Stimulated activated CD4-positive, alpha-beta T cell treated with anti-CD3 and anti-CD28 coated beads, Interleukin-4, amount 100 ng/mL, for 4 hours (primary cell): ENCODE data around the gene BEAN1.

Experiments
- DNase-seq, 2 experiments: peaks; one replicate each; pipeline ENCODE4 v3.0.0-alpha.2; 2020

BEAN1 gene

DNA sequence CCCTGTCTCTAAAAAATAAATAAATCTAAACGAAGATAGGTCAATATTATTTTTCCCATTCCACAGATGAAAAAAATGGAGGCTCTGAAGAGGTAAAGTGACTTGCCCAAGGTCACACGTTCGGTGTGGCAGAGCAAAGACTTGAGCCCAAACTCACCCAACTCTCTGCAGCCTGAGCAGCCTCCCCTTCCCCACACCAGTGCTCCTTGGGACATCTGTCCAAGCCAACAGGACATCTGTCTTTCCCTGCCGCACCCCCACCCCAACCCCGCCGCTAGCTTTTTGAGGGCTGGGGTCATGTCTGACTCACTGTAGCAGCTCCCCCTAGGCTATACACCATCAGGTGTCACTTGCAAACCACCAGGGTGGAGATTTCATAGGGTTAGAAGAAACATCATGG lies 5.2 kb upstream of the BEAN1 start:
- no peak for DNase-seq

DNA sequence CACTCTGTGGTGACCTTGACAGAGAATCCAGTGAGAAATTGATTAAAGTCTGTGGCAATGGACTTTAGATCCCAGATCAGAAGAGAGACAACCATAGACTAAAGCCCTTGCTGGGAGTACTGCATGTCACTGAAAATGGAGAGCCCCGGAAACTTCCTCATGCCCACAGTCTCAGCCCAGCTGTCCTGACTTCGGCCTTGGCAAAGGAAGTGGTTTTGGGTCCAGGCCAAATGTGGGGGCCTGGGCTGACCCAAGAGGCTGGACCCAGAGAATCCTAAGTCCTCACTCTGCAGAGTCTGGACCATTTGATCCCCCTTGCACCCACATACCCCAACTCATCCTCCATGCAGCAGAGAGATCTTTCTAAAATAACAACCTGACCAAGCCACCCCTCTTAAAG lies 4.7 kb upstream of the BEAN1 start:
- DNase-seq: no peak

- DNase-seq: no peak
These were observed 3.9 kb upstream of the BEAN1 start for GRCh38 chr16:66423177-66423576.

DNA sequence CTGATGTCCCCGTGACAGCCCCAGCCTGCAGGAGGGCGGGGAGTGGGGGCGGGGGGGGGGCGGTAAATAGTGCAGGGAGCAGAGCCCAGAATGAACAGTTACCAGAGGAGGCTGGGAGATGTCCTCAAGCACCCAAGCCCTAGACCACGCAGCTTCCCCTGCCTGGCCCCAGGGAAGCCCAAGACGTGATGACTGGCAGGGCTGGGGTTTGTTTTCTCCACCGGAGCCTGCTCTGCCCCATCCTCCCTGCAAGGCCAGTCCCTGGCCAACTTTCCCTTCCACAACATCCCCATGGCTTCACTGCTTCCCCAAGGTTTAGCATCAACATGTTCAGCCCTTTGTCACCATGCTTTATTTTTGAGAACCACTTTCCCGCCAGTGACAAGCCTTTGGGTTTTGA lies 1.4 kb upstream of the BEAN1 start:
- DNase-seq: no peak

DNA sequence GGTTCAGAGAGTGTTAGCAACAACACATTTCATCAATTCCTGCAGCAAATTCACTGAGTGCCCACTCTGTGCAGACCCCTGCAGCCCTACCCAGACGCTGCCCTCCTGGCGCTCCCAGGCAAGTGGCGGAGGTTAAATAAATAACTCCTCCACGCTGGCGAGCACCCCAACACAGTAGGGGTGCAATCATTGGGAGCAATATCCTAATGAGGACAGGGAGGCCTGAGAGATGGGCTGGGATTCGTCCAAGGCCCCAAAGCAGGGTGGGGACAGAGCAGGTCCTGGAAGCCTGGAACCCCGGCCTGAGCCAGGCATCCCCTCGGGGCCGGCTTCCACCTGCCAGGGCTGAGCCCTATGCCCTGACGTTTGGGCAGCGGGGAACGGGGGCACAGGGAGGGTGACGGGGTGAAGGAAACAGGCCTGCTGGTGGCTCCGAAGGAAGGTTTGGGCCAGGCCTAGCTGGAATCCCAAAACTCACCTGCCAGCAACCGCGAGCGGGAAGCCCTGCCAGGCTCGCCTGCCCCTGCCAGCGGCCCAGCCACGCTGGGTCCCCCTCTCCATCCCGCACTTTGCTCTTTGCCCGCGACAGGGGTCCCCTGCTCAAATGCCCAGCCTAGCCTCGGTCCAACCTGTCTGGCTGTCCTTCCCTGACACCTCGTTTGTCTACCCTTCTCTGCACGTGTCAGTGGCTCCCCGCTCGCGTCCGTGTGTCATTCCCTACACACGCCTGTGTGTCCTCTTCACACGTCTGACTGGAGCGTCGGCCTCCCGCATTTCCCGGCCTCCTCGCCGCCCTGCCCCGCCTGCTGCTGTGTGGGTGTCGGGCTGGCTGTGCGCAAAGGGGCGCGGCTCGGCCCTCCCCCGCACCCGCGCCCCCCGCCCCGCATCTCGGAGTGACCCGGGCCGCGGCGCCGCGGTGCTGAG lies 721 bp upstream of the BEAN1 start:
- no peak for DNase-seq

DNA sequence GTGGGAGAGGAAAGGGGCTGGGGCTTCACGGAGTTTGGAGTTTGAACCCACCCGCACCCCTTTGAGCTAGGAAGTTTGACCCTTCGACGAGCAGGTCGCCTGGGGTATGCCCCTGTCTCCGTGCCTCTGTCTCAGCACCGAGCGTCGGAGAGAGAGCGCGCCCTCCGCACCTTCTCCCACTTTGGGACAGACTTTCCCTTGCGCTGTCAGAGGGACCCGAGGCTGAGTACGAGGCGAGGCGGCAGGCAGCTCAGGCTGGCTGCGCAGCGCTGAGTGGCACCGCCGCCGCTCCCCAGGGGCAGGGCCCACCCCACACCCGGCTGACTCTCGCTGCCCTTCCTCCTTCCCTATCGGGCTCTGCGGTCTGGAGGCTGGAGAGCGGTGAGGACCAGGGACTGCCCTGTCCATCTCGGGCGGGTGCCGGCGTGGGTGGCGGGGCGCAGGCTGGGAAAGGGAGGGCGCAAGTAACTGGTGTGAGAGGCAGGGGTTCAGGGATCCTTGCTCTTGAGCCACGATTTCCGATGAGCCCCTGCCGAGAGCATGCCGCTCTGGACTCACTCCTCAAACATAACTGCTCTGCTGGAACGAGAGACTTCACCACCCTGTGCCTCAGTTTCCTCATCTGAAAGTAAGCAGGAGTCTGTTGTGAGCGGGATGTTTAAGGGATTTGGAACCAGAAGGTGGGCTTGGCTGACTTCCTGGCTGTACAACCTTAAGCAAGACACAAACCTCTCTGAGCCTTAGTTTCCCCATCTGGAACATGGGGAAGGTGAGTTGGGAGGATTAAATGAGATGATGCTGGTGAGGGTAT lies 981 bp downstream of the BEAN1 start:
- DNase-seq: no peak

DNA sequence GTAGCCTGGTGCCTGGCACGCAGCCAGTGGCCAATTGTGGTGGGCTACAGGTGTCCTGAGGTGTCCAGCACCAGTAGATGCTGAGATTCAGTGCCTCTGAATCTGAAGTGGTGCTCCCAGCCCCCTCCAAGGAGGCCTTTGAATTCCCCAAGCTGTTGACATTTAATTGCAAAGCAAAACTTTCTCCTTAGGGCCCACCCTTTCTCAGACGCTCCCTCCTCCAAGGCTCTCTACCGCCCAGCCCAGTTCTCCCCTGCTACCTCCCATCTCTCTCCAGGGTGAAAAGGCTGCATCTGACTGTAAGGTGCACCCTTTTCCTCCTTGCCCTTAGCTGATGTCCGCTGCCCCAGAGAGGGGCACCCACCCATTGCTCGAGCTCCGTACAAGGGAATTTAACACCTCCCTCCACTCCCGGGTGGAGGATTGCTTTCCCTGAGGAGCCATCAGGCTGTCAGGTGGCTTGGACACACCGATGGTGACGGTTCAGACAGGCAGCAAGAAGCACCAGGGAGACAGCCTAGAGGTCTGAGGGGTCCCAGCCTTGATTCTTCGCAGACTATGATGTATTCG lies 1.7 kb downstream of the BEAN1 start:
- no peak for DNase-seq

- no peak for DNase-seq
These were observed 2.3 kb downstream of the BEAN1 start for GRCh38 chr16:66429290-66429962.

- DNase-seq: no peak
These were observed 3.1 kb downstream of the BEAN1 start for GRCh38 chr16:66430214-66430613.

GRCh38 chr16:66431760-66432159 lies 4.7 kb downstream of the BEAN1 start:
- no peak for DNase-seq

DNA sequence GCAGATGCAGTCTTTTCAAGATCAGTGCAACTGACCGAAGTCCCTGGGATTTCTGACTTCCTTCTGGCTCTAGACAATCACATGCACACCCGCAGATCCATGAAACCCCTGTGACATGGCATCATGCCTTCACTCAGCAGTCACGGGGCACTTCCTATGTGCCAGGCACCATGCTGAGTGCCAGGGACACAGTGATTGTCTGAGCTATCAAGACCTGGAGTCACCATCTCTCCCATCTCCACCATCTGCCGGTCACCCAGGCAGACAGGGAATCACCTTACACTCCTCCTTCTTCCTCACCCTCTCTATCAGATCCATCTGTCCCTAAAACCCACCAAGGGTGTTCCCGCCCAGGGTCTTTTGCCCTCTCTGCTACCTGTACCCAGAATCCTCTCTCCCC lies 5.3 kb downstream of the BEAN1 start:
- no peak for DNase-seq

GRCh38 chr16:66434619-66435430 lies 7.7 kb downstream of the BEAN1 start:
- no peak for DNase-seq

GRCh38 chr16:66435896-66436295 lies 8.8 kb downstream of the BEAN1 start:
- DNase-seq: no peak

DNA sequence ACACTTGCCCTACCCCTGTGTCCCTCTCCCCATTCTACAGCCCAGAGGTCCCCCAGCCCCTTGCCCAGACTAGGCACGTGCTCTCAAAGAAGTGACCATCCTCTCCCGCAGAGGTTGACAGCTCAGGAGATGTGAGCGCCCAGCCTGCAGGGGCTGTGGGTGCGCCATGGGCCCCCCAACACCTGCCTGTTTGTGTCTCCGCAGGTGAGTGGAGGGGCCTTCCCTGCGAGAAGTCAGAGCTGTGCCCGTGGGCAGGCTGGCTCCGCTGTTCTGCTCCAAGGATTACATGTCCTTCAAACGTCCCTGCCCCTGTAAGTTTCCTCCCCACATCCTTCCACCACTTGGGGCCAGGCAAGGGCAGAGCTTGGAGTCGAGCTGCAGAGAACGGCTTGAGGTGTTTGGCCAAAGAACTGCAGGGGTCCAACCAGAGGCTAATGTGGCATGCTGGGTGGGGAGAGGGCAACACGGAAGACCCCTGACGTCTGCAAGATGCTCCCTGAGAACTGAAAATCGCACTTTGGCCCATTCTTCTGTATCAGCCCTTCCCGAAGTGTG lies 10.4 kb downstream of the BEAN1 start:
- DNase-seq: no peak

DNA sequence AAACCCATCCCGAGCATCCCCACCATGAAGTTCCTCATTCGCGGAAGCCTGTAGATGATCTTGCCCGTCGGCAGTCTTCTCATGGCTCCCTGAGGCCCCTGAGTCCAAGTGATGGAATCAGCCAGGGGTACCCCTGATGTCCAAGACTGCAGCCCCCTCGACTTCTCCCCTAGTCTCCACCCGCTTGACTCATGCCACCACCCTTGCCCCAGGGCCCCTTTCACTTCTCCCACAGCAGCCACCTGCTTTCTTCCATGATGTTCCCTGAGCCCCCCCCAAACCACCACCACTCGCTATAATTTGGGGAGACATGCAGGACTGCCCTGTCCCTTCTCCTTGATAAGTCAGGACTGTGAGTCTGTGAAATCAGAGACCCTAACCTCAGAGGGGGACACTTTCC lies 11.4 kb downstream of the BEAN1 start:
- no peak for DNase-seq

DNA sequence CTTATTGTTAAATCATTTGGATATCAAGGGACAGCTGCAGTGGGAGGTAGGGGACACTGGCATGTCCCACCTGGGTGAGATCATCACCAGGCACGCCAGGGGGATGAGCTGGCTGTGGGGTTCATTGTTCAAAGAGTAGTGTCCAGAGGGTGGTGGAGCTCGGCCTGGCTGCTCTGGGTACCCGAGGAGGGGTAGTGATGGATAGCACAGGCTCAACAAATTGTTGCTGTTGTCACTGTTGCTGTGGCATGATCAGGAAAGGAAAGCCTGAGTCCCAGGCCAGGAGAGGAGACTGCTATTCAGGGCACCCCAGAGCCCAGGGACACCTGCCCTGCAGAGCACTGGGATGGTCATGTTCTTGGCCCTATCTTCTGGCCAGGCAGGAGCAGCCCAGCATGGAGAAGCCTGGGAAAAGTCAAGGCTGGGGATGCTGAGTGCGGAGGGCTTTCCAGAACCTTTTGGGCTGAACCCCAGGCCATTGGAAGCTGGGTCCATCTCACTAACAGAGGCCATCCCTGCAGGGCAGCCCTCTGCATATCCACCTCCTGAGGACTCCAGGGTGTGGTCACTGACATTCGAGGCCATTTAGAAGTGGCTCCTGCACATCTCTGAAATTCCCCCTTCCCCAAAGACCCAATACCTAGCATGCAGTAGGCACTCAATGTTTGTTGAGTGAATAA lies 12.1 kb downstream of the BEAN1 start:
- DNase-seq: no peak

DNA sequence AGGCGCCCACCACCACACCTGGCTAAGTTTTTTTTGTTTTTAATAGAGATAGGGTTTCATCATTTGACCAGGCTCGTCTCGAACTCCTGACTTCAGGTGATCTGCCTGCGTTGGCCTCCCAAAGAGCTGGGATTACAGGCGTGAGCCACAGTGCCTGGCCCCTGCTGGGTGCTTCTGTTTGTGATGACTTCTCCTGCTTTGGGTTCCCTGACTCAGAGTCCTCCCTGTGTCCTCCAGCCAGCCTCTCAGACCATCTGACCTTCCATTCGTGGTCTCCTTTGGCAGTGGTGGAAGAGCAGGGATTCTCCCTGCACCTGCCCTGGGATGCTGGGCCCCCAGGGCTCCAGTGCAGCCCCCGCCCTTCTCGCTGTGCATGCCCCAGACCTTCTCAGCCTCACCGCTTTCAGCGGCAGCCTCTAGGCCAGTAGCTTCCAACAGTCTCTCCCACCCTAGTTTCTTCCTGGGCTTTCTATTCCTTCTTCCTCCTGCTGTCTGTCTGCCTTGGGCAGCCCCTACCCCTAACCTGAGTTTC lies 13.2 kb downstream of the BEAN1 start:
- no peak for DNase-seq

- DNase-seq: no peak
These were observed 13.9 kb downstream of the BEAN1 start for GRCh38 chr16:66440970-66441369.

DNA sequence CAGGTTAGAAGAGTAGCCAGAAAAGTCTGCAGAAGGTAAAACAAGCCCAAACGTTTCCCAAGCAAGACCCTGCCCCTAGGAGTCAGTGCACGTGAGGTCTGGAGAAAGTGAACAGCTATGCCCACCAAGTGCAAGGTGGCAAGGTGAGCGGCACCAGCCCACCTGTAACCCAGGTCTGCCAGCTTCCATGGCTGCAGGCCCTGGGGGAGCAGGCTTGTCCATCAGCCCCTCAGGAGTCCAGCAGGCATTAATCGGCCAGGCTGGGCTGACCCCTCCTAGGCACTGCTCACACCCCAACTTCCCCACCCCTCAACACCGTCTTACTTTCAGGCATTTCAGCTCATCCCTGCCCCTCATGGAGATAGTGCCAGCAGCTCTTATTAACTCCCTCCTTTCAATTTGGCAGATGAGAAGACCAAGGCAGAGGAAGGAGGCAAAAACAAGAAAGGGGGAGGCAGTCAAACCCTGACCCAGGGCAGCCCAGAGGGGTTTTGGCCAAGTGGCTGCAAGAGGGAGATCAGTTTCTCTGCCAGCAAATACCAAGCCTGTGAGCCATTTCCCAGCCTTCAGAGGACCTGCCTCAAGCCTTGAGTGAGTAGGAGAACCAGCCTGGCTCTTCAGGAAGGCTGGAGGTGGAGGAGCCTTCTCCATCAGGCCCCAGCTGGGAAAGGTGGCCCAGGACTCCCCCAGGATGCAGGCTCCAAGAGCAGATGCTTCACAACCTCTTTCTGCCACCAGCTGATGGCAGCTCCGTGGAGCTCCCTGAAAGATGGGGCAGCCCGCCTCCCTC lies 14.7 kb downstream of the BEAN1 start:
- no peak for DNase-seq
